IgD-negative memory B cell (primary cell): ENCODE data around the gene GUF1. TPM values are rescaled to one million over a fixed set of nuclear protein-coding genes. Genes with fewer than 3 reads are reported as not detected.

Experiments
- H3K27ac Mint-ChIP-seq, 3 donors: one replicate each; pipeline ENCODE4 v1.8.0; 2020 to 2022; ENCODE audit warnings: mild to moderate bottlenecking in 3 of 3, mixed read lengths in 3 of 3, moderate library complexity in 1 of 3
- H3K27me3 Mint-ChIP-seq: one replicate; pipeline ENCODE4 v1.8.0; 2021; ENCODE audit warnings: mixed read lengths
- H3K36me3 Mint-ChIP-seq: one replicate; pipeline ENCODE4 v1.8.0; 2020; ENCODE audit warnings: mild to moderate bottlenecking, mixed read lengths
- H3K4me1 Mint-ChIP-seq, 3 donors: one replicate each; pipeline ENCODE4 v1.8.0; 2020 to 2022; ENCODE audit warnings: mixed read lengths in 3 of 3, mild to moderate bottlenecking in 1 of 3
- H3K4me3 Mint-ChIP-seq, 4 donors: one replicate each; pipeline ENCODE4 v1.8.0; 2020 to 2022; ENCODE audit warnings: mild to moderate bottlenecking in 4 of 4, mixed read lengths in 4 of 4, moderate library complexity in 3 of 4
- H3K9me3 Mint-ChIP-seq, 3 donors: one replicate each; pipeline ENCODE4 v1.8.0; 2020 to 2021; ENCODE audit warnings: mixed read lengths in 3 of 3, mild to moderate bottlenecking in 1 of 3
- polyA plus RNA-seq: library from polyadenylated mRNA; unstranded; fragments of 300-500 nt; fragmentation: Illumina TruSeq; gene quantifications from one replicate; pipeline ENCODE4 v1.2.3, GENCODE V29; 2021

The GUF1 gene
- polyA plus RNA-seq, 1 donor from 2014 or later: 13.4 TPM

DNA sequence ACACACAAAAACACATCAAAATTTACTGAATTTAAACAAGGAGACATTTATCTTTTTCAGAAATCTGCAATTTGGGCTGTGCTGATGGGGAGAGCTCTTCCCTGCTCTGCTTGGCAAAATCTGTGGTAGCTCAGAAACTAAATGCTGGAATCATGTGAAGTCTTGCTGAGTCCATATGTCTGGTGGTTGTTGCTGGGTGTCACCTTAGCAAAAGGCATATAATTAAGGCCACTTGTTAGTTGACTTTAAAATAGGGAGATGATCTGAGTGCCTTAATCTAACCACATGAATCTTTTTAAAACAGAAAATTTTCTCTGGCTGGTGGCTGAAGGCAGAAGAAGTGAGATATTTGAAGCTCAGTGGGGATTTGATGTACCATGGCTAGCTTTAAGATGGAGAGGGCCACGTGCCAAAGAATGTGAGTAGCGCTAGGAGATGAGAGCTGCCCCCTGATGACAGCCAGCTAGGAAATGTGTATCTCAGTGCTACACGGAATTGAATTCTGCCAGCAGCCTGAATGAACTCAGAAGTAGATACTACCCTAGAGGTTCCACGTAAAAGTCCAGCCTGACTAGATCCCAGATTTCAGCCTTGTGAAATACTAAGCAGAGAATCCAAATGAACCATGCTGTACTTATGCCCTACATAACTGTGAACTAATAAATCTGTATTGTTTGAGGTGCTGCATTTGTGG lies 7.6 kb upstream of the GUF1 start:
- no peaks in the 10 kb centered on the region for H3K9me3 Mint-ChIP-seq
- H3K4me1 Mint-ChIP-seq: no peaks in the 10 kb centered on the region
- H3K4me3 Mint-ChIP-seq: no peak overlapping the region
- H3K36me3 Mint-ChIP-seq: peaks cover 1% of the 10 kb centered on the region
- H3K27me3 Mint-ChIP-seq: peaks cover 4% of the 10 kb centered on the region
- no peak overlapping the region for H3K27ac Mint-ChIP-seq

DNA sequence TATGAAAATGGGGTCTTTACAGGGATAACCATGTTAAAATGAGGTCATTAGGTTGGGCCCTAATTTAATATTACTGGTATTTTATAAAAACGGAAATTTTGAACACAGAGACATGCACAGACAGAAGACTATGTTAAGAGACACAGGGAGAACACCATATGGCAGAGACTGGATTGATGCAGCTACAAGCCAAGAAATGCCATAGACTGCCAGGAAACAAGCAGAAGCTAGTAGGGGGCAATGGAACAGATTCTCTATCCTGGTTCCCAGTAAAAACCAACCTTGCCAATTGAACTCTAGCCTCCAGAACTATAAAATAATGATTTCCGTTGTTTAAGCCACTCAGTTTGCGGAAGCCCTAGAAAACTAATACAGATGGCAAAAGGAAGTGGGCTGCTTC lies 6.6 kb upstream of the GUF1 start:
- Mint-ChIP-seq H3K27me3 (peaks cover 4% of the 10 kb centered on the region), H3K27ac (no peak overlapping the region), H3K4me3 (no peak overlapping the region), H3K9me3 (no peaks in the 10 kb centered on the region), H3K4me1 (no peaks in the 10 kb centered on the region), H3K36me3 (peaks cover 1% of the 10 kb centered on the region)

GRCh38 chr4:44674471-44674870 lies 3.7 kb upstream of the GUF1 start:
- Mint-ChIP-seq H3K27me3 (peaks cover 4% of the 10 kb centered on the region), H3K4me1 (peaks cover 8 to 14% (median 12%) of the 10 kb centered on the region in 3 donors), H3K36me3 (no peaks in the 10 kb centered on the region), H3K9me3 (no peaks in the 10 kb centered on the region), H3K27ac (no peak overlapping the region), H3K4me3 (no peak overlapping the region)

GRCh38 chr4:44675366-44675765 lies 2.9 kb upstream of the GUF1 start:
- Mint-ChIP-seq H3K4me1 (peaks cover 8 to 16% (median 14%) of the 10 kb centered on the region in 3 donors), H3K27me3 (peaks cover 4% of the 10 kb centered on the region), H3K27ac (no peak overlapping the region), H3K36me3 (no peaks in the 10 kb centered on the region), H3K4me3 (peak overlapping the region in 1 of 4 donors; percentile 40), H3K9me3 (no peaks in the 10 kb centered on the region)

DNA sequence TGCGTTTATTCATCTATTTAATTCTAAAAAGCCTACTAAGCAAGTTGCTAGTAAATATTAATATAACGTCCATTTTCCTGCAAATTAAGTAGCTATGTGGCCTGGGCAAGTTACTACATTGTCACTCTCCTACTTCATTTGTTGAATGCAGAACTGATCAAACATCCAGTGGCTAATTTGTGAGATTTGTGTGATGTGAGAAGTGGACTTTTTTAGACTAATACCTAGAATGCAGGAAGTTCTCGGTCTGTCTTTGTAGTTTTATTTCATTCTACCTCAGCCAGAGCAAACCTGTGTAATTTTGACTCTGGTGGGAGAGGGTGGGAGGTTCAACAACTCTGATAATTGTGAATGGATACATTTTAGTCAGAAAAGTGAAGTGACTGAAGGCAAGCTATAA lies 840 bp downstream of the GUF1 start:
- peaks cover 1% of the 10 kb centered on the region for H3K36me3 Mint-ChIP-seq
- H3K4me3 Mint-ChIP-seq: peak overlapping the region; percentile 94 to 100 (median 98)
- H3K27ac Mint-ChIP-seq: peak overlapping the region; percentile 98 to 99 (median 98)
- H3K4me1 Mint-ChIP-seq: peaks cover 14 to 24% (median 17%) of the 10 kb centered on the region in 3 donors
- H3K9me3 Mint-ChIP-seq: no peaks in the 10 kb centered on the region
- peaks cover 1% of the 10 kb centered on the region for H3K27me3 Mint-ChIP-seq

DNA sequence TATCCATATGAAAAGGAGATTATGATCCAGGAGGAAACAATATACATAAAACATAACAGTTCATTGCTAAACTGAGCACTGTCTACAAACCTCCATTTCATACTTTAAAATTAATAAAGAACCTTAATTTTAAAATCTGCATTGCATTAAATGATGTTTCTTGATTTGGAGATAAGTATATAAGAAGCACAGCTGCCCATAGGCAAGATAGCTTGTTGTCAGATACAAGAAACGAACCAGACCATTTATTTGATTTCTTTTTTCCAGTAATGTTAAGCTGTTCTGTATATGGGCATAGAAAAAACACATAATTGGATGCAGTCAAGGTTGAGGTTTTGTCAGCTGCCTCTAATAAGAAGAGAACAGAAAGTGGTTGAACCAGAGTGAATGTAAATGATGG lies 6.4 kb downstream of the GUF1 start:
- Mint-ChIP-seq H3K36me3 (peaks cover 6% of the 10 kb centered on the region), H3K9me3 (no peaks in the 10 kb centered on the region), H3K4me3 (no peak overlapping the region), H3K4me1 (peaks cover 0 to 12% (median 11%) of the 10 kb centered on the region in 3 donors), H3K27ac (no peak overlapping the region), H3K27me3 (no peaks in the 10 kb centered on the region)

DNA sequence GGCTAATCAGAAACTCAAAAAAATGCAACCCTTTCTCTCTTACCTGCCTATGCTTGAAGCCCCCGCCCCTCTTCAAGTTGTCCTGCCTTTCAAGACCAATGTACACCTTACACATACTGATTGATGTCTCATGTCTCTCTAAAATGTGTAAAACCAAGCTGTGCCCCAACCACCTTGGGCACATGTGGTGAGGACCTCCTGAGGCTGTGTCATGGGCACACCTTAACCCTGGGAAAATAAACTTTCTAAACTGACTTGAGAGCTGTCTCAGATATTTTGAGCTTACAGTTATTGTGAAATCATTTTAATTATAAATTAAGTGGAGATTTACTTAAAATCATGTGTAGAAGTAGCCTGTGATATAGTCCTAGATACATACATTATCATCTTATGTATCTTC lies 22.2 kb downstream of the GUF1 start:
- Mint-ChIP-seq H3K4me3 (no peak overlapping the region), H3K27me3 (no peaks in the 10 kb centered on the region), H3K36me3 (peaks cover 7% of the 10 kb centered on the region), H3K4me1 (no peaks in the 10 kb centered on the region), H3K27ac (no peak overlapping the region), H3K9me3 (no peaks in the 10 kb centered on the region)

DNA sequence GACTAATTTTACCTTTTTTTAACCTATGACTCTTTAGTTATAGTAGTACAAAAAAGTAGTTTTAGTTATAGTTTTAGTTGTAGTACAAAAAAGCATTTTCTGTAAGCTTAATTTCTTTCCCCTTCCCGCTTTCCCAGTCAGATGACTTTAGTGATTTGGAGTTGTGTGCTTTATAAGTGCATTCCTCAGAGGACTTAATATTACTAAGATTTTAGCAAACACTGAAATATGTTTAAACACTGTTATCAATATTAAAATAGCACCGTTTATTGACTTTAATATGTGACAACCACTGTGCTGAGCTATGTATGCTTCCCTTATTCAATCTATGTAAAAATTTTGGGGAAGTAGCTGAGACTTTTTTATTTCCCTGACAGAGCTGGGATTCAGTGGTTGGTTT lies 22.8 kb downstream of the GUF1 start:
- Mint-ChIP-seq H3K4me3 (no peak overlapping the region), H3K27ac (no peak overlapping the region), H3K36me3 (peaks cover 7% of the 10 kb centered on the region), H3K4me1 (no peaks in the 10 kb centered on the region), H3K27me3 (no peaks in the 10 kb centered on the region), H3K9me3 (no peaks in the 10 kb centered on the region)

- Mint-ChIP-seq H3K4me3 (no peak overlapping the region), H3K9me3 (no peaks in the 10 kb centered on the region), H3K4me1 (no peaks in the 10 kb centered on the region), H3K27ac (no peak overlapping the region), H3K36me3 (peaks cover 4% of the 10 kb centered on the region), H3K27me3 (no peaks in the 10 kb centered on the region)
These were observed 26.5 kb downstream of the GUF1 start for GRCh38 chr4:44704673-44705072.

GRCh38 chr4:44713125-44713524 lies 34.9 kb downstream of the GUF1 start:
- Mint-ChIP-seq H3K9me3 (no peaks in the 10 kb centered on the region), H3K4me1 (peaks cover 0 to 5% (median 1%) of the 10 kb centered on the region in 3 donors), H3K27me3 (no peaks in the 10 kb centered on the region), H3K36me3 (no peaks in the 10 kb centered on the region), H3K27ac (peak overlapping the region in 1 of 3 donors; percentile 9), H3K4me3 (no peak overlapping the region)

DNA sequence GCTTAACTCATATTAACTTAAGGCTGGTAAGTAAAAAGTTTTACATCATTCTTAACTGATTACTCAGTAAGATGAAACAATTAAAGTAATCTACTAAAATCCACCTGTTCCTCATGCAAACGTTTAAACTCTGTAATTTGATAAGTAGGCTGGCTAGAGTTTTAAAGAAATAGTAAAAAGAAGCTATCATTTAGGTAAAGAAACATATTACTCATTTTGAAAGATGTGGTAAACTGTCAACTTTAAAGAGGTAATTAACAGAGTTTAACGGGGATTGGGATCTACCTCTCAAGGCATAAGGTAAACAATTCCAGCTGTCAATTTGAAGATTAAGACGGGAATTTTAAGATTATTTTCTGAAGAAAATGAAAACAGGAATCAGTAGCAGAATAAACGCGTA lies 38.4 kb downstream of the GUF1 start:
- H3K9me3 Mint-ChIP-seq: no peaks in the 10 kb centered on the region
- no peaks in the 10 kb centered on the region for H3K36me3 Mint-ChIP-seq
- H3K27ac Mint-ChIP-seq: no peak overlapping the region
- H3K27me3 Mint-ChIP-seq: no peaks in the 10 kb centered on the region
- peaks cover 11 to 28% (median 15%) of the 10 kb centered on the region in 3 donors for H3K4me1 Mint-ChIP-seq
- H3K4me3 Mint-ChIP-seq: no peak overlapping the region

GRCh38 chr4:44720371-44720770 lies 42.2 kb downstream of the GUF1 start:
- no peaks in the 10 kb centered on the region for H3K27me3 Mint-ChIP-seq
- no peaks in the 10 kb centered on the region for H3K9me3 Mint-ChIP-seq
- no peaks in the 10 kb centered on the region for H3K36me3 Mint-ChIP-seq
- no peak overlapping the region for H3K4me3 Mint-ChIP-seq
- H3K4me1 Mint-ChIP-seq: peaks cover 25 to 40% (median 26%) of the 10 kb centered on the region in 3 donors
- H3K27ac Mint-ChIP-seq: no peak overlapping the region

- Mint-ChIP-seq H3K9me3 (no peaks in the 10 kb centered on the region), H3K36me3 (no peaks in the 10 kb centered on the region), H3K4me1 (peaks cover 34 to 54% (median 36%) of the 10 kb centered on the region in 3 donors), H3K4me3 (no peak overlapping the region), H3K27ac (no peak overlapping the region), H3K27me3 (no peaks in the 10 kb centered on the region)
These were observed 43.8 kb downstream of the GUF1 start for GRCh38 chr4:44722001-44722400.

DNA sequence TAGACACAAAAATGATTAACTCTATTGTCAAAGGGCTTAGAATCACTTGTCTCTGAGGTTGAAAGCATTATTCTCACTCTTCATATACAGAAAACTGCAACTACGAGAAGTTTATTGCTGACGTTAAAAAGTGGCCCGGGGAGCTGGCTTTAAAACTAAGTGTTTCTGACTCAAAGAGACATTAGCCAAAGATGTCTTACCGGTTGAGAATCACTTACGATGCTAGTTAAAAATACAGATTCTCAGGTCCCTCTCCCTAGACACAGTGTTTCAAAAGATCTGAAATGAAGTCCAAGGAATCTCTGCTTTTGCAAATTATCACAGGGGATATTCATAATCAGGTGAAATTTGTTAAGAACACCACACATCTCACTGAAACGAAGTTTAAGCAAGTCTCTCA lies 46.9 kb downstream of the GUF1 start:
- Mint-ChIP-seq H3K4me1 (peaks cover 28 to 37% (median 36%) of the 10 kb centered on the region in 3 donors), H3K36me3 (no peaks in the 10 kb centered on the region), H3K27ac (peak overlapping the region; percentile 33 to 82 (median 80)), H3K9me3 (no peaks in the 10 kb centered on the region), H3K27me3 (no peaks in the 10 kb centered on the region), H3K4me3 (peak overlapping the region; percentile 92 to 95 (median 94))

DNA sequence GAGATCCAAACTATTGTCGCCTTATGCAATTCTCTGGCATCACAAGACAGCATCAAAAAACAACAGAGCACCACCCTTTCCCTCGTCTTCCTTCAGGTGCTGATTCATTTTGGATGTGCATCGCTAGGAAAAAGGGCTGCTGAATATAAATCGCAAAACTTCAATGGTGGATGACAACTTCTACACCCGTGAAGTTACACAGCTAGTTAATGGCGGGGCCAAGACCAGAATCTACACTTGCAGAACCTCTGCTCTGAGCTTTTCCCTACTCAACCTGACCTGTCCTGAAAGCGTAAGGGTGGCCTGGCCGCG lies 47.5 kb downstream of the GUF1 start:
- peak overlapping the region; percentile 80 to 94 (median 82) for H3K27ac Mint-ChIP-seq
- H3K4me3 Mint-ChIP-seq: peak overlapping the region; percentile 92 to 95 (median 94)
- peaks cover 28 to 34% (median 34%) of the 10 kb centered on the region in 3 donors for H3K4me1 Mint-ChIP-seq
- H3K27me3 Mint-ChIP-seq: no peaks in the 10 kb centered on the region
- no peaks in the 10 kb centered on the region for H3K9me3 Mint-ChIP-seq
- no peaks in the 10 kb centered on the region for H3K36me3 Mint-ChIP-seq
